Transverse colon (tissue), 4 donors: ENCODE data around the gene STAB2. TPM values are rescaled to one million over a fixed set of nuclear protein-coding genes. Genes with fewer than 3 reads are reported as not detected.

Source experiments
- DNase-seq: peaks from one replicate; pipeline ENCODE4 v3.0.0-alpha.2; 2019
- H3K27ac ChIP-seq, 4 donors: fragments of 200-600 bp; sonication (generic); 2 replicates each; pipeline ENCODE4 v1.5.1; 2016 to 2018; ENCODE audit warnings: inconsistent platforms in 4 of 4
- H3K27me3 ChIP-seq: fragments of 200-600 bp; sonication (generic); 2 replicates; pipeline ENCODE4 v1.5.1; 2017; ENCODE audit warnings: inconsistent platforms
- H3K36me3 ChIP-seq, 4 donors: fragments of 200-600 bp; sonication (generic); 2 replicates each; pipeline ENCODE4 v1.5.1; 2017 to 2019; ENCODE audit warnings: inconsistent platforms in 4 of 4
- H3K4me1 ChIP-seq, 4 donors: fragments of 200-600 bp; sonication (generic); 2 replicates each; pipeline ENCODE4 v1.5.1; 2017 to 2020; ENCODE audit warnings: inconsistent platforms in 4 of 4
- H3K4me3 ChIP-seq, 4 donors: fragments of 200-600 bp; sonication (generic); 1 replicate in 1 of 4; 2 replicates in 3 of 4; pipeline versions ENCODE4 v1.5.1 to v1.6.1; 2017 to 2019; ENCODE audit warnings: inconsistent platforms in 4 of 4
- H3K9me3 ChIP-seq, 2 donors: fragments of 200-600 bp; sonication (generic); 2 replicates each; pipeline ENCODE4 v1.5.1; 2017 to 2019; ENCODE audit warnings: inconsistent platforms in 2 of 2
- EP300 ChIP-seq: sonication (generic); formaldehyde crosslinking; IDR thresholded peaks from one replicate; pipeline ENCODE4 v1.6.1; 2017; ENCODE audit warnings: antibody characterized with exemption, low read depth
- POLR2A ChIP-seq: fragments of 450-650 bp; IDR thresholded peaks from one replicate; pipeline ENCODE4 v1.6.1; 2016; ENCODE audit warnings: antibody characterized with exemption, mild to moderate bottlenecking, moderate library complexity
- POLR2AphosphoS5 ChIP-seq, 3 donors: sonication (generic); formaldehyde crosslinking; IDR thresholded peaks; one replicate each; pipeline ENCODE4 v1.6.1; 2016; ENCODE audit warnings: antibody characterized with exemption in 3 of 3
- WGBS, 2 donors: methylation state at CpG; one replicate each; pipeline ENCODE4 v1.1.5; 2018; ENCODE audit warnings: low coverage in 1 of 2; 5-methylcytosine and 5-hydroxymethylcytosine counted together
- in situ Hi-C, 4 donors: fragments of 200-750 bp; cut with MboI; loops; one replicate each; pipeline versions ENCODE4 v1.15.0 to v1.15.1; 2017; ENCODE audit warnings: low sequenced_read_pairs in 3 of 4, low pct_ligation_motif_present in 1 of 4, low pct_unique_long_range_greater_than_20kb in 1 of 4
- intact Hi-C: fragments of 100-400 bp; cut with DNase I; formaldehyde crosslinking; loops from one replicate; pipeline ENCODE4 v1.15.1; 2023; ENCODE audit warnings: low total_unique reads
- total RNA-seq, 4 donors: library from RNA; depleted of rRNA; stranded (reverse); fragments of >200 nt; gene quantifications; one replicate each; pipeline ENCODE4 v1.1.0, GENCODE V29; 2016
- TF ChIP-seq, protein P1 (sequence below), 5 experiments: fragments of 200-600 bp in 3 of 5; fragments of 450-650 bp in 2 of 5; sonication (generic) in 3 of 5; IDR thresholded peaks; 1 replicate in 2 of 5; 2 replicates in 3 of 5; pipeline ENCODE4 v1.5.1; 2016 to 2017; ENCODE audit warnings: antibody characterized with exemption in 5 of 5, inconsistent platforms in 3 of 5, mild to moderate bottlenecking in 2 of 5, moderate library complexity in 1 of 5

STAB2 gene
- total RNA-seq, 4 donors from 2014 or later: 0.48 to 1.9 (median 1.1) TPM; not detected in 1

- Histone ChIP-seq H3K36me3 (no peaks in the 10 kb centered on the region), H3K27ac (no peak overlapping the region), H3K27me3 (no peaks in the 10 kb centered on the region), H3K4me3 (no peak overlapping the region), H3K9me3 (no peaks in the 10 kb centered on the region), H3K4me1 (no peaks in the 10 kb centered on the region)
- no peak for DNase-seq
- TF ChIP-seq POLR2A (no peak), POLR2AphosphoS5 (IDR thresholded peaks at IDR 0.05) (no peak), EP300 (no peak)
- TF ChIP-seq, protein P1, sequence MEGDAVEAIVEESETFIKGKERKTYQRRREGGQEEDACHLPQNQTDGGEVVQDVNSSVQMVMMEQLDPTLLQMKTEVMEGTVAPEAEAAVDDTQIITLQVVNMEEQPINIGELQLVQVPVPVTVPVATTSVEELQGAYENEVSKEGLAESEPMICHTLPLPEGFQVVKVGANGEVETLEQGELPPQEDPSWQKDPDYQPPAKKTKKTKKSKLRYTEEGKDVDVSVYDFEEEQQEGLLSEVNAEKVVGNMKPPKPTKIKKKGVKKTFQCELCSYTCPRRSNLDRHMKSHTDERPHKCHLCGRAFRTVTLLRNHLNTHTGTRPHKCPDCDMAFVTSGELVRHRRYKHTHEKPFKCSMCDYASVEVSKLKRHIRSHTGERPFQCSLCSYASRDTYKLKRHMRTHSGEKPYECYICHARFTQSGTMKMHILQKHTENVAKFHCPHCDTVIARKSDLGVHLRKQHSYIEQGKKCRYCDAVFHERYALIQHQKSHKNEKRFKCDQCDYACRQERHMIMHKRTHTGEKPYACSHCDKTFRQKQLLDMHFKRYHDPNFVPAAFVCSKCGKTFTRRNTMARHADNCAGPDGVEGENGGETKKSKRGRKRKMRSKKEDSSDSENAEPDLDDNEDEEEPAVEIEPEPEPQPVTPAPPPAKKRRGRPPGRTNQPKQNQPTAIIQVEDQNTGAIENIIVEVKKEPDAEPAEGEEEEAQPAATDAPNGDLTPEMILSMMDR (IDR thresholded peaks at IDR 0.05): no peak
- in situ Hi-C loops (no loop called here), intact Hi-C loops (no loop called here)
- 83 to 96% methylated on average over 4 to 5 of the region's 5 CpGs for WGBS, 2 donors
Observed at GRCh38 chr12:103756443-103756842, 169.4 kb downstream of the STAB2 start.

DNA sequence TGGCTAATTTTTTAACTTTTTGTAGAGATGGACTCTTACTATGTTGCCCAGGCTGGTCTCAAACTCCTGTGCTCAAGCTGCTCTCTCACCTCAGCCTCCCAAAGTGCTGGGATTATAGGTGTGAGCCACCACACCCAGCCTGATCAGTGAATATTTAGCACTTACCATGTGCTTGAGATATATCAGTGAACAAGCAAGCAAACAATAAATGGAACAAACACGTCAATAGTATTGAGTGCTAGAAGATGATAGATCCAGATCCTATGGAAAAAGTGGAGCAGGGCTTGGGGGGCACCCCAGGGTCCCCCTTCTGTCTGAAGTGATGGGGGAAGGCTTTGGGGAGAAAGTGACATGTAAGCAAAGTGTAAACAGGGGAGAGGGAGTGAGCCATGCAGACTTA lies 170.2 kb downstream of the STAB2 start:
- Histone ChIP-seq H3K4me3 (no peak overlapping the region), H3K4me1 (no peaks in the 10 kb centered on the region), H3K27ac (no peak overlapping the region), H3K27me3 (no peaks in the 10 kb centered on the region), H3K36me3 (no peaks in the 10 kb centered on the region), H3K9me3 (no peaks in the 10 kb centered on the region)
- in situ Hi-C loops: no loop called here
- intact Hi-C loops: no loop called here
- TF ChIP-seq, protein P1 (IDR thresholded peaks at IDR 0.05): no peak
- TF ChIP-seq EP300 (no peak), POLR2A (no peak), POLR2AphosphoS5 (IDR thresholded peaks at IDR 0.05) (no peak)
- DNase-seq: no peak
- WGBS, 2 donors: 94 to 100% methylated on average over 1 of the region's 1 CpG

GRCh38 chr12:103758310-103759089 lies 171.4 kb downstream of the STAB2 start:
- Histone ChIP-seq H3K4me1 (no peaks in the 10 kb centered on the region), H3K27ac (no peak overlapping the region), H3K9me3 (no peaks in the 10 kb centered on the region), H3K4me3 (no peak overlapping the region), H3K27me3 (no peaks in the 10 kb centered on the region), H3K36me3 (no peaks in the 10 kb centered on the region)
- 82 to 90% methylated on average over 3 to 10 of the region's 10 CpGs for WGBS, 2 donors
- DNase-seq: no peak
- peak in 1 of 3 donors; percentile 19 for TF ChIP-seq POLR2AphosphoS5 (IDR thresholded peaks at IDR 0.05)
- TF ChIP-seq POLR2A: no peak
- no peak for TF ChIP-seq EP300
- intact Hi-C loops: no loop called here
- in situ Hi-C loops: no loop called here

DNA sequence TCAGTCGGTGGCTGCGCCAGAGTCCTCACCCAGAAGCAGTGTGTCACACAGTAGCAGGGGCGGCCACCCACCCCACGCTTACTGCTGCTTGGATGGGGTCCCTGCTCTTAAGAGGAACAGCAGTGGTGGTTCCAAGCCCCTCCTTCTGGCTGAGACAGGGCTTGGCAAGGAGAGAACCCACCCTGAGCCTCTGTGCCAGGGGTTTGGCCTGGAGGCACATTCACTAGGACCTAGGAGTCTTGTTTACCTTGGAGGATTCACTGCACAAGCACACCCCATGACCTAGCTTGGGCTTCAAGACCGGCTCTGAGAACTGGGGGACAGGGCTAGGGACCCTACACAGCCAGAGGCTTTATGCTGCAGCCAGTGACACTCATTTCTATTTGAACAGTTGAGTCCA lies 175.4 kb downstream of the STAB2 start:
- no peak for DNase-seq
- Histone ChIP-seq H3K4me3 (no peak overlapping the region), H3K9me3 (no peaks in the 10 kb centered on the region), H3K27ac (no peak overlapping the region), H3K4me1 (no peaks in the 10 kb centered on the region), H3K27me3 (no peaks in the 10 kb centered on the region), H3K36me3 (peaks cover 0 to 11% (median 0%) of the 10 kb centered on the region in 4 donors)
- TF ChIP-seq POLR2A (no peak), POLR2AphosphoS5 (IDR thresholded peaks at IDR 0.05) (peak in 1 of 3 donors; percentile 27)
- in situ Hi-C loops (no loop called here), intact Hi-C loops (no loop called here)
- WGBS, 2 donors: 78% methylated on average over 5 of the region's 5 CpGs; no CpG with 5 or more reads in 1 of the 2 donors

DNA sequence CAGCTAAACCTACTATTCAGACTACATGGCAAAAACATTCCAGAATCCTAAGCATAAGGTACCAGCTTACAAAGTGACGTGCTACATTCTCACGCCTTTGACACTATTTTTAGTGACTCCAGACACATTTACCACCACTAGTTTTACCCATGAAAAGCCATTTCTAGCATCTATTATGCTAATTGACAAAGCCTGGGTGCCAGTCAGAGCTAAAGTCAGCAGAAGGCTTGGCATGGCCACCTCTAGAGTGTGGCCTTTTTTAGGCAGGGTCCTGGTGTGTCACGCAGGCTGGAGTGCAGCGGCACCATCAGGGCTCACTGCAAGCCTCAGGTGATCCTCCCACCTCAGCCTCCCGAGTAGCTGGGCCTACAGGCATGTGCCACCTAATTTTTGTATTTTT lies 178.2 kb downstream of the STAB2 start:
- intact Hi-C loops: no loop called here
- Histone ChIP-seq H3K36me3 (peaks cover 0 to 11% (median 0%) of the 10 kb centered on the region in 4 donors), H3K27ac (no peak overlapping the region), H3K4me3 (no peak overlapping the region), H3K9me3 (no peaks in the 10 kb centered on the region), H3K27me3 (no peaks in the 10 kb centered on the region), H3K4me1 (no peaks in the 10 kb centered on the region)
- no peak for DNase-seq
- 93 to 94% methylated on average over 2 to 5 of the region's 5 CpGs for WGBS, 2 donors
- in situ Hi-C loops: no loop called here
- no peak for TF ChIP-seq EP300
- TF ChIP-seq, protein P1 (IDR thresholded peaks at IDR 0.05): no peak
